HG02642 (cell line): ENCODE results near the gene TMED1.

Experiments used
- ATAC-seq: cut with Tn5 transposase; IDR thresholded peaks from one replicate; pipeline ENCODE4 v1.9.1; 2021; ENCODE audit warnings: mild to moderate bottlenecking; ENCODE audit not compliant: unreplicated experiment, poor library complexity

TMED1 gene

GRCh38 chr19:10812902-10813404 is 23.1 kb downstream of the TMED1 start:
- no peak for ATAC-seq

- ATAC-seq, result no peak
Observed at GRCh38 chr19:10812196-10812595, 23.8 kb downstream of the TMED1 start.

GRCh38 chr19:10811391-10812111 is 24.5 kb downstream of the TMED1 start:
- no peak for ATAC-seq

- no peak for ATAC-seq
Observed at GRCh38 chr19:10809651-10810285, 26.2 kb downstream of the TMED1 start.

- no peak for ATAC-seq
Observed at GRCh38 chr19:10808937-10809649, 26.9 kb downstream of the TMED1 start.

GRCh38 chr19:10805758-10806247 is 30.2 kb downstream of the TMED1 start:
- no peak for ATAC-seq

GRCh38 chr19:10805065-10805757 is 30.8 kb downstream of the TMED1 start:
- no peak for ATAC-seq

- ATAC-seq, result no peak
Observed at GRCh38 chr19:10803252-10803651, 32.8 kb downstream of the TMED1 start.

GRCh38 chr19:10802479-10802878 is 33.5 kb downstream of the TMED1 start:
- ATAC-seq, result no peak

- ATAC-seq, result no peak
Observed at GRCh38 chr19:10800488-10800887, 35.5 kb downstream of the TMED1 start.

- ATAC-seq, result no peak
Observed at GRCh38 chr19:10797541-10798256, 38.3 kb downstream of the TMED1 start.

GRCh38 chr19:10797078-10797477 is 38.9 kb downstream of the TMED1 start:
- no peak for ATAC-seq

- ATAC-seq, result no peak
Observed at GRCh38 chr19:10796653-10797052, 39.4 kb downstream of the TMED1 start.

GRCh38 chr19:10789866-10790265 is 46.1 kb downstream of the TMED1 start:
- no peak for ATAC-seq

GRCh38 chr19:10788146-10788545 is 47.9 kb downstream of the TMED1 start:
- ATAC-seq, result no peak

GRCh38 chr19:10784257-10784656 is 51.8 kb downstream of the TMED1 start:
- ATAC-seq, result no peak

- ATAC-seq, result no peak
Observed at GRCh38 chr19:10782795-10783194, 53.2 kb downstream of the TMED1 start.
